NCI-H128 (cell line): Measurements from ENCODE around the gene GIPC3.

Experiments
- DNase-seq: peaks from one replicate; lab custom pipeline; 2025; ENCODE audit not compliant: unreplicated experiment; lab: John Stamatoyannopoulos, UW

GIPC3 gene

GRCh38 chr19:3585301-3586126, at the start of gene GIPC3:
Gene GIPC3 (plus strand): TSS chr19:3585478. CDS start chr19:3585598, 120 bp downstream.
- no peak for DNase-seq

GRCh38 chr19:3535563-3535965, 49.7 kb upstream of the GIPC3 start:
- DNase-seq, result no peak

- no peak for DNase-seq
These were observed 49.3 kb upstream of the GIPC3 start for GRCh38 chr19:3535981-3536380.

- no peak for DNase-seq
These were observed 48.7 kb upstream of the GIPC3 start for GRCh38 chr19:3536429-3537100.

GRCh38 chr19:3537101-3537437, 48.2 kb upstream of the GIPC3 start:
- DNase-seq, result no peak

- no peak for DNase-seq
These were observed 47.6 kb upstream of the GIPC3 start for GRCh38 chr19:3537438-3538240.

GRCh38 chr19:3538258-3538929, 46.9 kb upstream of the GIPC3 start:
- DNase-seq, result no peak

GRCh38 chr19:3538965-3539755, 46.1 kb upstream of the GIPC3 start, which contains the start of gene TEKTIP1:
Gene TEKTIP1 (plus strand): TSS chr19:3539174. CDS start chr19:3539178, 4 bp downstream.
- no peak for DNase-seq

- no peak for DNase-seq
These were observed 45.5 kb upstream of the GIPC3 start for GRCh38 chr19:3539756-3540118.

GRCh38 chr19:3543150-3544057, 41.9 kb upstream of the GIPC3 start:
- no peak for DNase-seq

- no peak for DNase-seq
These were observed 41.3 kb upstream of the GIPC3 start for GRCh38 chr19:3544058-3544376.

GRCh38 chr19:3544742-3545668, 40.3 kb upstream of the GIPC3 start:
- peak; percentile 3 for DNase-seq

GRCh38 chr19:3545669-3546034, 39.6 kb upstream of the GIPC3 start:
- DNase-seq, result no peak

GRCh38 chr19:3546119-3546518, 39.2 kb upstream of the GIPC3 start:
- no peak for DNase-seq

- DNase-seq, result no peak
These were observed 38.0 kb upstream of the GIPC3 start for GRCh38 chr19:3547301-3547731.

GRCh38 chr19:3547767-3548282, 37.5 kb upstream of the GIPC3 start:
- no peak for DNase-seq

- DNase-seq, result no peak
These were observed 36.7 kb upstream of the GIPC3 start for GRCh38 chr19:3548606-3549005.

- no peak for DNase-seq
These were observed 35.5 kb upstream of the GIPC3 start for GRCh38 chr19:3549816-3550215.
